H1 (cell line): ENCODE measurements around the gene DGKD. TPM values are rescaled to one million over a fixed set of nuclear protein-coding genes. Genes with fewer than 3 reads are reported as not detected.

ENCODE experiments used
- CTCF ChIA-PET: fragments of 300-600 bp; sonication (Branson Sonifier 250); formaldehyde crosslinking; loops from one replicate; lab custom pipeline; 2021; ENCODE audit not compliant: partially characterized antibody; lab: Charles Lee
- POLR2A ChIA-PET: fragments of 300-600 bp; sonication (Branson Sonifier 250); formaldehyde crosslinking; loops from one replicate; lab custom pipeline; 2021; ENCODE audit warnings: inconsistent platforms; ENCODE audit not compliant: partially characterized antibody; lab: Charles Lee
- DNase-seq, 2 experiments: peaks; one replicate each; pipeline versions ENCODE4 v3.0.0 to v3.0.0-alpha.2; 2010 to 2022; ENCODE audit warnings: low spot score in 2 of 2, low read depth in 1 of 2, mixed read lengths in 1 of 2
- FAIRE-seq: peaks from 2 replicates; lab custom pipeline; 2011; peaks lifted over from hg19 to GRCh38; lab: Jason Lieb, UNC
- H2AFZ ChIP-seq: 2 replicates; pipeline ENCODE4 v1.8.1; 2012; ENCODE audit warnings: low read length, inconsistent platforms
- H2AK5ac ChIP-seq: 2 replicates; pipeline ENCODE4 v1.6.1; 2013; ENCODE audit warnings: low read depth, low read length
- H2BK120ac ChIP-seq: replicated peaks from 2 replicates; pipeline ENCODE3; 2013; ENCODE audit warnings: low read depth, low read length, inconsistent platforms
- H2BK12ac ChIP-seq: 2 replicates; pipeline ENCODE4 v1.6.1; 2013; ENCODE audit warnings: low read depth, low read length
- H2BK15ac ChIP-seq: 2 replicates; pipeline ENCODE4 v1.6.1; 2013; ENCODE audit warnings: low read length
- H2BK20ac ChIP-seq: 2 replicates; pipeline ENCODE4 v1.6.1; 2013; ENCODE audit warnings: low read length
- H2BK5ac ChIP-seq: 2 replicates; pipeline ENCODE4 v1.6.1; 2013; ENCODE audit warnings: low read depth, low read length
- H3K14ac ChIP-seq: 2 replicates; pipeline ENCODE4 v1.6.1; 2013; ENCODE audit warnings: inconsistent platforms; ENCODE audit not compliant: insufficient read length
- H3K18ac ChIP-seq: 2 replicates; pipeline ENCODE4 v1.6.1; 2013; ENCODE audit warnings: low read length; ENCODE audit errors: extremely low read depth
- H3K23ac ChIP-seq: 2 replicates; pipeline ENCODE4 v1.6.1; 2013; ENCODE audit warnings: inconsistent platforms; ENCODE audit not compliant: insufficient read length
- H3K23me2 ChIP-seq: 2 replicates; pipeline ENCODE4 v1.6.1; 2013; ENCODE audit warnings: low read depth, low read length
- H3K27ac ChIP-seq: 2 replicates; pipeline ENCODE4 v1.6.1; 2011; ENCODE audit warnings: low read depth, low read length, inconsistent platforms
- H3K27me3 ChIP-seq, 4 experiments: replicated peaks in 1 of 4; 1 replicate in 1 of 4; 2 replicates in 3 of 4; pipeline versions ENCODE4 v1.6.1 to v1.8.1; 2011 to 2013; ENCODE audit warnings: low read length in 3 of 4, mild to moderate bottlenecking in 3 of 4, inconsistent platforms in 2 of 4, mixed read lengths in 2 of 4, moderate library complexity in 1 of 4; ENCODE audit not compliant: control insufficient read depth in 3 of 4, insufficient read depth in 3 of 4; ENCODE audit errors: extremely low read depth in 1 of 4
- H3K36me3 ChIP-seq, 4 experiments: 2 replicates each; pipeline versions ENCODE4 v1.6.1 to v1.8.1; 2011 to 2013; ENCODE audit warnings: mild to moderate bottlenecking in 4 of 4, low read length in 3 of 4, moderate library complexity in 2 of 4, control low read depth in 1 of 4, inconsistent platforms in 1 of 4; ENCODE audit not compliant: insufficient read depth in 4 of 4, control insufficient read depth in 2 of 4
- H3K4ac ChIP-seq: replicated peaks from 2 replicates; pipeline ENCODE3; 2013; ENCODE audit warnings: low read length, low read depth, mixed read lengths, inconsistent platforms; ENCODE audit not compliant: insufficient read length
- H3K4me1 ChIP-seq, 4 experiments: replicated peaks in 1 of 4; 1 replicate in 1 of 4; 2 replicates in 3 of 4; pipeline versions ENCODE4 v1.6.1 to v1.8.1; 2011 to 2013; ENCODE audit warnings: low read length in 3 of 4, inconsistent platforms in 2 of 4, mixed read lengths in 1 of 4; ENCODE audit not compliant: insufficient read depth in 4 of 4, control insufficient read depth in 3 of 4
- H3K4me2 ChIP-seq, 2 experiments: 2 replicates each; pipeline versions ENCODE4 v1.6.1 to v1.8.1; 2011 to 2013; ENCODE audit warnings: low read depth in 2 of 2, low read length in 2 of 2, control low read depth in 1 of 2, inconsistent platforms in 1 of 2, mild to moderate bottlenecking in 1 of 2; ENCODE audit not compliant: insufficient read depth in 1 of 2
- H3K4me3 ChIP-seq, 4 experiments: fragments of 200-600, 300-600 bp in 1 of 4; sonication (generic), shearing (Covaris generic), sonication (Bioruptor Twin) in 1 of 4; 2 replicates each; pipeline versions ENCODE4 v1.5.1 to v1.8.1; 2011 to 2016; ENCODE audit warnings: low read length in 4 of 4, low read depth in 3 of 4, control low read depth in 2 of 4, inconsistent platforms in 2 of 4, mild to moderate bottlenecking in 2 of 4, mixed read lengths in 1 of 4, moderate library complexity in 1 of 4; ENCODE audit not compliant: insufficient read depth in 2 of 4; ENCODE audit errors: extremely low read depth in 1 of 4
- H3K56ac ChIP-seq: replicated peaks from 2 replicates; pipeline ENCODE3; 2013; ENCODE audit warnings: low read depth, mild to moderate bottlenecking, mixed read lengths, low read length, inconsistent platforms; ENCODE audit not compliant: insufficient read length
- H3K79me1 ChIP-seq: 2 replicates; pipeline ENCODE4 v1.6.1; 2013; ENCODE audit warnings: low read depth, low read length, control low read depth
- H3K79me2 ChIP-seq, 2 experiments: 2 replicates each; pipeline versions ENCODE4 v1.6.1 to v1.8.1; 2012 to 2013; ENCODE audit warnings: low read length in 2 of 2, mild to moderate bottlenecking in 2 of 2, inconsistent platforms in 1 of 2; ENCODE audit not compliant: insufficient read depth in 2 of 2, control insufficient read depth in 1 of 2
- H3K9ac ChIP-seq, 4 experiments: replicated peaks in 1 of 4; 1 replicate in 1 of 4; 2 replicates in 3 of 4; pipeline versions ENCODE4 v1.6.1 to v1.8.1; 2011 to 2013; ENCODE audit warnings: low read depth in 3 of 4, low read length in 3 of 4, control low read depth in 2 of 4, mild to moderate bottlenecking in 2 of 4, moderate library complexity in 2 of 4, inconsistent platforms in 1 of 4; ENCODE audit errors: extremely low read depth in 1 of 4
- H3K9me3 ChIP-seq, 2 experiments: 2 replicates each; pipeline versions ENCODE4 v1.6.1 to v1.8.1; 2012 to 2013; ENCODE audit warnings: mild to moderate bottlenecking in 2 of 2, moderate library complexity in 2 of 2, control low read depth in 1 of 2, inconsistent platforms in 1 of 2, low read depth in 1 of 2, low read length in 1 of 2, mixed read lengths in 1 of 2; ENCODE audit not compliant: insufficient read depth in 2 of 2
- H4K20me1 ChIP-seq, 2 experiments: replicated peaks in 1 of 2; 2 replicates each; pipeline versions ENCODE3 to v1.8.1; 2011 to 2013; ENCODE audit warnings: inconsistent platforms in 2 of 2, low read length in 2 of 2, mild to moderate bottlenecking in 1 of 2; ENCODE audit not compliant: insufficient read depth in 2 of 2, control insufficient read depth in 1 of 2
- H4K5ac ChIP-seq: 2 replicates; pipeline ENCODE4 v1.6.1; 2013; ENCODE audit warnings: low read length, low read depth, mixed read lengths, inconsistent platforms; ENCODE audit not compliant: insufficient read length
- H4K8ac ChIP-seq: 2 replicates; pipeline ENCODE4 v1.8.0; 2013; ENCODE audit warnings: mild to moderate bottlenecking, moderate library complexity, low read length, inconsistent platforms; ENCODE audit not compliant: insufficient read depth; ENCODE audit errors: extremely low read depth
- H4K91ac ChIP-seq: replicated peaks from 2 replicates; pipeline ENCODE3; 2013; ENCODE audit warnings: low read length, mixed read lengths, inconsistent platforms; ENCODE audit not compliant: insufficient read length
- ASH2L ChIP-seq: fragments of 200-600, 300-600 bp; sonication (generic); IDR thresholded peaks from one replicate; pipeline ENCODE4 v1.7.1; 2017; ENCODE audit warnings: low read length
- BRCA1 ChIP-seq: IDR thresholded peaks from 2 replicates; pipeline ENCODE4 v1.6.1; 2012; ENCODE audit warnings: low read depth, low read length, improper control_type of control experiment
- CREB1 ChIP-seq: IDR thresholded peaks from 2 replicates; pipeline ENCODE4 v1.6.1; 2012; ENCODE audit warnings: inconsistent platforms
- POLR2AphosphoS5 ChIP-seq: IDR thresholded peaks from 2 replicates; pipeline ENCODE4 v1.6.1; 2011; ENCODE audit warnings: low read depth, low read length
- SAP30 ChIP-seq: fragments of 300-600 bp; sonication (generic); IDR thresholded peaks from 2 replicates; pipeline ENCODE4 v1.7.1; 2012; ENCODE audit warnings: low read length, moderate library complexity, mild to moderate bottlenecking, inconsistent platforms; ENCODE audit not compliant: insufficient read depth, insufficient replicate concordance
- whole genome bisulfite sequencing, 2 experiments: shearing (Covaris generic) in 1 of 2; methylation state at CpG; one replicate each; pipeline versions ENCODE4 v1.1.6 to v1.1.7; 2013 to 2015; ENCODE audit warnings: low lambda C conversion rate in 2 of 2, mixed read lengths in 2 of 2, inconsistent platforms in 1 of 2, low coverage in 1 of 2, missing lambda C conversion rate in 1 of 2; ENCODE audit not compliant: insufficient replicate concordance in 2 of 2, insufficient coverage in 1 of 2, insufficient read length in 1 of 2; ENCODE audit errors: extremely low coverage in 1 of 2, missing lambda C conversion rate in 1 of 2; 5-methylcytosine and 5-hydroxymethylcytosine counted together
- polyA plus RNA-seq, 7 experiments: library from polyadenylated mRNA; depleted of rRNA in 3 of 7; stranded (reverse) in 5 of 7; unstranded in 2 of 7; fragments of >200 nt in 5 of 7; fragments of 200-250 nt in 2 of 7; gene quantifications; 1 replicate in 5 of 7; 2 replicates in 1 of 7; 4 replicates in 1 of 7; pipeline versions ENCODE4 v1.2.1 to v1.2.3, GENCODE V29; 2011 to 2013; ENCODE audit warnings: missing spikeins in 2 of 7, mixed read lengths in 2 of 7
- total RNA-seq: library from RNA; stranded (reverse); fragmentation: NEBNext Ultra II Directional; extraction: Animal tissue kit (Norgen Biotek cat#: 25700); gene quantifications from 2 replicates; pipeline ENCODE4 v1.2.1, GENCODE V29; 2021

Gene DGKD
- total and polyA plus RNA-seq, 2 of the 8 experiments (the other 6 are each of a cell fraction or from before 2014, with no cell fraction given) = 7.7 to 30.9 TPM

- H3K27me3 ChIP-seq = no peaks in the 10 kb centered on the region
- H3K4ac ChIP-seq = no peak overlapping the region
- no peaks in the 10 kb centered on the region for H3K79me2 ChIP-seq
- no peak overlapping the region for H2BK120ac ChIP-seq
- no peak for DNase-seq
- no peak overlapping the region for H2AFZ ChIP-seq
- no peak overlapping the region for H3K27ac ChIP-seq
- no peak overlapping the region for H2AK5ac ChIP-seq
- H3K79me1 ChIP-seq = no peaks in the 10 kb centered on the region
- peaks cover 0 to 1% of the 10 kb centered on the region in 2 experiments for H4K20me1 ChIP-seq
- no peak overlapping the region for H2BK5ac ChIP-seq
- no peak overlapping the region for H3K23ac ChIP-seq
- POLR2A ChIA-PET = no interaction called here
- no peak overlapping the region for H3K14ac ChIP-seq
- no peak for TF ChIP-seq BRCA1
- no peak for TF ChIP-seq SAP30
- no peak for TF ChIP-seq ASH2L
- no peak for TF ChIP-seq POLR2AphosphoS5
- no peak for TF ChIP-seq CREB1
- no peak overlapping the region for H4K8ac ChIP-seq
- no peaks in the 10 kb centered on the region for H3K23me2 ChIP-seq
- no peak overlapping the region for H3K56ac ChIP-seq
- H3K9me3 ChIP-seq = no peaks in the 10 kb centered on the region
- CTCF ChIA-PET = no interaction called here
- peaks cover 0 to 11% (median 3%) of the 10 kb centered on the region in 4 experiments; a peak in 4 of 8 replicates for H3K36me3 ChIP-seq
- no peak overlapping the region for H4K91ac ChIP-seq
- WGBS, 2 experiments = 87% methylated on average over 13 of the region's 14 CpGs; no CpG with 5 or more reads in 1 of the 2 experiments
- no peak overlapping the region for H2BK12ac ChIP-seq
- no peak overlapping the region for H3K18ac ChIP-seq
- H3K4me1 ChIP-seq = peaks cover 0 to 6% (median 0%) of the 10 kb centered on the region in 4 experiments; a peak in 2 of 7 replicates
- no peak for FAIRE-seq
- H4K5ac ChIP-seq = no peak overlapping the region
- no peak overlapping the region for H3K9ac ChIP-seq
- H2BK20ac ChIP-seq = no peak overlapping the region
- H3K4me3 ChIP-seq = no peak overlapping the region
- H2BK15ac ChIP-seq = no peak overlapping the region
- H3K4me2 ChIP-seq = no peak overlapping the region
Measured at GRCh38 chr2:233470839-233471238, 116.5 kb downstream of the DGKD start.
